Activated T-helper 17 cell treated with anti-CD3 and anti-CD28 coated beads, Interleukin-2, amount 50 U/mL, for 72 hours (primary cell): ENCODE measurements around the gene CDCA7. TPM values are rescaled to one million over a fixed set of nuclear protein-coding genes. Genes with fewer than 3 reads are reported as not detected.

Experiments used
- ATAC-seq: fragments of 150-1000 bp; cut with Tn5 transposase; replicated peaks from 2 replicates; pipeline ENCODE4 v1.10.0; 2021; ENCODE audit warnings: mild to moderate bottlenecking, moderate library complexity
- H3K27ac Mint-ChIP-seq: one replicate; pipeline ENCODE4 v1.8.0; 2022; ENCODE audit warnings: mixed read lengths
- H3K27me3 Mint-ChIP-seq: one replicate; pipeline ENCODE4 v1.8.0; 2022; ENCODE audit warnings: mixed read lengths
- H3K36me3 Mint-ChIP-seq: one replicate; pipeline ENCODE4 v1.8.0; 2022; ENCODE audit warnings: low read depth, mild to moderate bottlenecking, mixed read lengths
- H3K4me1 Mint-ChIP-seq: one replicate; pipeline ENCODE4 v1.8.0; 2022; ENCODE audit warnings: mixed read lengths
- H3K4me3 Mint-ChIP-seq: one replicate; pipeline ENCODE4 v1.8.0; 2022; ENCODE audit warnings: mild to moderate bottlenecking, mixed read lengths
- H3K9me3 Mint-ChIP-seq: one replicate; pipeline ENCODE4 v1.8.0; 2022; ENCODE audit warnings: mixed read lengths
- total RNA-seq, 2 donors: library from RNA; stranded (reverse); gene quantifications; one replicate each; pipeline ENCODE4 v1.2.3, GENCODE V29; 2022

Gene CDCA7
- total RNA-seq, 2 donors from 2014 or later: 15.4 to 53.7 TPM

GRCh38 chr2:173386738-173387065 is 32.0 kb downstream of the CDCA7 start:
- ATAC-seq: no peak
- H3K27ac Mint-ChIP-seq: no peak overlapping the region
- no peaks in the 10 kb centered on the region for H3K4me1 Mint-ChIP-seq
- H3K36me3 Mint-ChIP-seq: no peaks in the 10 kb centered on the region
- H3K4me3 Mint-ChIP-seq: no peak overlapping the region
- no peaks in the 10 kb centered on the region for H3K27me3 Mint-ChIP-seq
- no peaks in the 10 kb centered on the region for H3K9me3 Mint-ChIP-seq

GRCh38 chr2:173387079-173387478 is 32.4 kb downstream of the CDCA7 start:
- Mint-ChIP-seq H3K4me1 (no peaks in the 10 kb centered on the region), H3K9me3 (no peaks in the 10 kb centered on the region), H3K36me3 (no peaks in the 10 kb centered on the region), H3K27ac (no peak overlapping the region), H3K4me3 (no peak overlapping the region), H3K27me3 (no peaks in the 10 kb centered on the region)
- no peak for ATAC-seq

DNA sequence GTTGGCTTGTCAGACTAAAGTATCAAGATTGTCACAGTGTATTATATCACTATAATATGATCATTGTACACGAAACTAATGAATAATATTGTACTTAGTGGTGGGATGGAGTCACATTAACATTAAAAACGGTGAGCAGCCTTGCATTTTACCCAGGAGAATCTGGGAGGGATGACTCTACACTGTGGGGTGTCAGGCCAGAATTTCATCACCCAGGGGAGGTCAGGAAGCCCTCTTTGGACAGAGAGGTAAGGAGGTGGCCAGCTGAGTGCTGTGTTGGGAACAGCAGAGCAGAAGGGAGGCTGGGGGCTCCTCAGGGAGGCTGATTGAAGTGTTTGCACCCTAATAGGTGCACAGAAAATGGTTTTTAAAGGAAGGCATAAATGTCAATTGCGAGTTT is 33.0 kb downstream of the CDCA7 start:
- ATAC-seq: no peak
- H3K36me3 Mint-ChIP-seq: no peaks in the 10 kb centered on the region
- H3K4me1 Mint-ChIP-seq: no peaks in the 10 kb centered on the region
- no peak overlapping the region for H3K27ac Mint-ChIP-seq
- peaks cover 3% of the 10 kb centered on the region for H3K27me3 Mint-ChIP-seq
- H3K9me3 Mint-ChIP-seq: no peaks in the 10 kb centered on the region
- no peak overlapping the region for H3K4me3 Mint-ChIP-seq

DNA sequence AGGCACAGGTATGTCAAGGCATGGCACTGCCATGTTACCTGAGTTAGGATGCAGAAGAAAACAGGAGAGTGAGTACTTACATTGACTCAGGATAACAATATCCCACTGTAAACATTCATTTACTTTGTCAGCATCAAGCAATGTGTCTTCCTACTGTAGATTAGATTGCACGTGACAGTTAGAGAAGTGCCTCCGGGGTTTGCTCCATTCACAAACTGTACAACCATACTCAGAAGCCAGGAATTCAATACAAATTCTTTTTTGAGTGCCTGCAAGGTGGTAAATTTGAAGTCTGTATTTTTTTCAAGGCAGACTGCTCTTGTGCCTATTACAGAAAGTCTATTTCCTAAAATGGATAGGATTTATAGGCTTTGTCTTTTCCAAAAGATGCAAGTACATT is 34.1 kb downstream of the CDCA7 start:
- no peaks in the 10 kb centered on the region for H3K36me3 Mint-ChIP-seq
- H3K27me3 Mint-ChIP-seq: peaks cover 5% of the 10 kb centered on the region
- H3K9me3 Mint-ChIP-seq: no peaks in the 10 kb centered on the region
- no peak overlapping the region for H3K27ac Mint-ChIP-seq
- no peak for ATAC-seq
- H3K4me1 Mint-ChIP-seq: no peaks in the 10 kb centered on the region
- H3K4me3 Mint-ChIP-seq: no peak overlapping the region

GRCh38 chr2:173390036-173390435 is 35.4 kb downstream of the CDCA7 start:
- H3K4me1 Mint-ChIP-seq: no peaks in the 10 kb centered on the region
- H3K9me3 Mint-ChIP-seq: no peaks in the 10 kb centered on the region
- no peak overlapping the region for H3K4me3 Mint-ChIP-seq
- no peaks in the 10 kb centered on the region for H3K36me3 Mint-ChIP-seq
- ATAC-seq: no peak
- no peak overlapping the region for H3K27ac Mint-ChIP-seq
- H3K27me3 Mint-ChIP-seq: peaks cover 16% of the 10 kb centered on the region

GRCh38 chr2:173392731-173393130 is 38.1 kb downstream of the CDCA7 start:
- no peak for ATAC-seq

GRCh38 chr2:173393186-173393585 is 38.5 kb downstream of the CDCA7 start:
- Mint-ChIP-seq H3K27me3 (peaks cover 40% of the 10 kb centered on the region), H3K9me3 (no peaks in the 10 kb centered on the region), H3K4me1 (no peaks in the 10 kb centered on the region), H3K4me3 (no peak overlapping the region), H3K27ac (no peak overlapping the region), H3K36me3 (no peaks in the 10 kb centered on the region)
- no peak for ATAC-seq

More at GRCh38 chr2:173392731-173393130, 38.1 kb downstream of the CDCA7 start:
- Mint-ChIP-seq H3K9me3 (no peaks in the 10 kb centered on the region), H3K27me3 (peaks cover 37% of the 10 kb centered on the region), H3K36me3 (no peaks in the 10 kb centered on the region), H3K4me1 (no peaks in the 10 kb centered on the region), H3K4me3 (no peak overlapping the region), H3K27ac (no peak overlapping the region)

- no peaks in the 10 kb centered on the region for H3K4me1 Mint-ChIP-seq
Observed at GRCh38 chr2:173393636-173394035, 39.0 kb downstream of the CDCA7 start.

GRCh38 chr2:173394091-173394974 is 39.7 kb downstream of the CDCA7 start:
- Mint-ChIP-seq H3K27ac (no peak overlapping the region), H3K9me3 (no peaks in the 10 kb centered on the region), H3K4me3 (no peak overlapping the region), H3K4me1 (no peaks in the 10 kb centered on the region), H3K27me3 (peaks cover 45% of the 10 kb centered on the region), H3K36me3 (no peaks in the 10 kb centered on the region)
- no peak for ATAC-seq

More at GRCh38 chr2:173393636-173394035, 39.0 kb downstream of the CDCA7 start:
- Mint-ChIP-seq H3K36me3 (no peaks in the 10 kb centered on the region), H3K4me3 (no peak overlapping the region), H3K27ac (no peak overlapping the region), H3K27me3 (peaks cover 41% of the 10 kb centered on the region), H3K9me3 (no peaks in the 10 kb centered on the region)
- no peak for ATAC-seq

- ATAC-seq: no peak
- H3K4me1 Mint-ChIP-seq: no peaks in the 10 kb centered on the region
- H3K9me3 Mint-ChIP-seq: no peaks in the 10 kb centered on the region
- no peak overlapping the region for H3K4me3 Mint-ChIP-seq
- H3K27ac Mint-ChIP-seq: no peak overlapping the region
- peaks cover 55% of the 10 kb centered on the region for H3K27me3 Mint-ChIP-seq
- no peaks in the 10 kb centered on the region for H3K36me3 Mint-ChIP-seq
Observed at GRCh38 chr2:173395567-173396351, 41.1 kb downstream of the CDCA7 start.

- Mint-ChIP-seq H3K9me3 (no peaks in the 10 kb centered on the region), H3K27me3 (peaks cover 68% of the 10 kb centered on the region), H3K36me3 (no peaks in the 10 kb centered on the region), H3K27ac (no peak overlapping the region), H3K4me3 (no peak overlapping the region), H3K4me1 (peaks cover 5% of the 10 kb centered on the region)
- no peak for ATAC-seq
Observed at GRCh38 chr2:173397539-173397938, 42.9 kb downstream of the CDCA7 start.

DNA sequence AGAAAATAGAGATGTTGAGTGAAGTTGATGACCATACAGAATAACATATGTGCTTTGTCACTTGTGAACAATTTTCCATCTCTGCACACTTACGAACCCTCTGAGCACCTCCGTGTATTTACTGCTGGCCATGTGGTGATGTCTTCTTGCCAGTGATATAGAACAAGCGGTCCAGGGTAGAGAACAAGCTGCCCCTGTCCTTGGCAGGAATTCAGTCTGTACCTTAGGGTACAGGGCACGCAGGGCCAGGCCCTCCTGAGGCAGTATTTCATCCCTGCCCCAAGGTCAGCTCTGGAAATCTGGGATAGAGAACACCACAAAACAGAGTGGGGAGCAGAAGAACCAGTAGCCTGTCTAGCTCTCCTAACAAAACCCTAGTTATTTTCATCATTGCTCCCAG is 44.6 kb downstream of the CDCA7 start:
- no peak overlapping the region for H3K4me3 Mint-ChIP-seq
- no peaks in the 10 kb centered on the region for H3K36me3 Mint-ChIP-seq
- peaks cover 71% of the 10 kb centered on the region for H3K27me3 Mint-ChIP-seq
- no peak overlapping the region for H3K27ac Mint-ChIP-seq
- H3K4me1 Mint-ChIP-seq: peaks cover 6% of the 10 kb centered on the region
- H3K9me3 Mint-ChIP-seq: no peaks in the 10 kb centered on the region
- ATAC-seq: no peak

DNA sequence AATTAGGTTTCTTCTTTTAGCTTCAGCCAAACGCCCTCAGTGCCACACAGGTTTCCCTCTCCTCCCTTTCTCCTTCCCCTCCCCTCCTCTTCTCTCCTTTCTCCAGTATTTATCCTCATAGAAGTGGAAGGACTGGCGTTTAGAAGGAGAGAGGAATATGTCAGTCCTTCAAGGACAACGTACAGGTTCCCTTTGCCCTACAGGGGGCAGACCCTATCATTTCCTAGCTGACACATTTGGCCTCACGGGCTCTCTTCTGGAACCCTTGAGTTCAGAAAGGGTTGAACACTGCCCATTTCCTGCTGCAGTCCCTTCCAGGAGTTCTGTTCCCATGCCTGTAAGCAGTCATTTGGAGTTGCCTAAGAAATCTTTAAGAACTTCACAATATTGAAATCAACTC is 46.1 kb downstream of the CDCA7 start:
- Mint-ChIP-seq H3K9me3 (no peaks in the 10 kb centered on the region), H3K4me1 (peaks cover 6% of the 10 kb centered on the region), H3K27ac (no peak overlapping the region), H3K4me3 (no peak overlapping the region), H3K36me3 (no peaks in the 10 kb centered on the region), H3K27me3 (peaks cover 66% of the 10 kb centered on the region)
- ATAC-seq: no peak

GRCh38 chr2:173401716-173402326 is 47.1 kb downstream of the CDCA7 start:
- no peak for ATAC-seq
- peaks cover 6% of the 10 kb centered on the region for H3K4me1 Mint-ChIP-seq
- H3K27ac Mint-ChIP-seq: no peak overlapping the region
- no peaks in the 10 kb centered on the region for H3K9me3 Mint-ChIP-seq
- H3K4me3 Mint-ChIP-seq: no peak overlapping the region
- H3K36me3 Mint-ChIP-seq: no peaks in the 10 kb centered on the region
- H3K27me3 Mint-ChIP-seq: peaks cover 62% of the 10 kb centered on the region
